Measurements from ENCODE around the gene MRPL48.

- TF ChIP-seq CTCF (IDR thresholded peaks at IDR 0.05) = no peak
- no peak for TF ChIP-seq ZFX (IDR thresholded peaks at IDR 0.05; ENCODE audit: borderline replicate concordance)
Observed at GRCh38 chr11:73859671-73860070, 72.0 kb downstream of the MRPL48 start.

Data from 22Rv1 (cell line).